Fibroblast of the aortic adventitia (primary cell): ENCODE measurements around the gene CYB5R3. TPM values are rescaled to one million over a fixed set of nuclear protein-coding genes. Genes with fewer than 3 reads are reported as not detected.
A peak's percentile ranks its signal among the peaks of the same experiment; 100 is the strongest.

Experiments
- DNase-seq: peaks from one replicate; pipeline ENCODE4 v3.0.0-alpha.2; 2010; ENCODE audit warnings: low read depth
- H3K4me3 ChIP-seq: 2 replicates; pipeline ENCODE4 v1.5.1; 2011; ENCODE audit warnings: low read depth, mild to moderate bottlenecking, control low read depth, low read length, moderate library complexity
- CTCF ChIP-seq: IDR thresholded peaks from 2 replicates; pipeline ENCODE4 v1.5.1; 2011; ENCODE audit warnings: mild to moderate bottlenecking, low read length, control low read depth, inconsistent platforms; ENCODE audit not compliant: insufficient read depth
- total RNA-seq: library from RNA; depleted of rRNA; stranded (reverse); fragments of >200 nt; gene quantifications from 2 replicates; pipeline ENCODE4 v1.2.3, GENCODE V29; 2012; ENCODE audit warnings: low replicate concordance

The CYB5R3 gene
- total RNA-seq, 1 donor = 113 TPM

GRCh38 chr22:42637555-42637954, 11.6 kb downstream of the CYB5R3 start:
- TF ChIP-seq CTCF = no peak
- H3K4me3 ChIP-seq = no peak overlapping the region
- no peak for DNase-seq

GRCh38 chr22:42636506-42636905, 12.7 kb downstream of the CYB5R3 start:
- DNase-seq = no peak
- no peak overlapping the region for H3K4me3 ChIP-seq
- no peak for TF ChIP-seq CTCF

- H3K4me3 ChIP-seq = no peak overlapping the region
- DNase-seq = peak; percentile 90
- no peak for TF ChIP-seq CTCF
Observed at GRCh38 chr22:42635531-42635930, 13.7 kb downstream of the CYB5R3 start.

GRCh38 chr22:42633013-42633412, 16.2 kb downstream of the CYB5R3 start:
- no peak for DNase-seq
- no peak overlapping the region for H3K4me3 ChIP-seq
- no peak for TF ChIP-seq CTCF

- no peak for DNase-seq
- TF ChIP-seq CTCF = peak; percentile 40
- H3K4me3 ChIP-seq = no peak overlapping the region
Observed at GRCh38 chr22:42632096-42632495, 17.1 kb downstream of the CYB5R3 start.

- DNase-seq = no peak
- H3K4me3 ChIP-seq = no peak overlapping the region
- no peak for TF ChIP-seq CTCF
Observed at GRCh38 chr22:42630901-42631602, 18.1 kb downstream of the CYB5R3 start.

GRCh38 chr22:42630211-42630610, 19.0 kb downstream of the CYB5R3 start:
- no peak for TF ChIP-seq CTCF
- H3K4me3 ChIP-seq = no peak overlapping the region
- DNase-seq = no peak
